ENCODE results near the gene LRIG3. TPM values are rescaled to one million over a fixed set of nuclear protein-coding genes. Genes with fewer than 3 reads are reported as not detected.

The LRIG3 gene
- total and polyA plus RNA-seq, 9 of the 15 experiments (the other 6 are each of a cell fraction or from before 2014, with no cell fraction given), result 0.18 TPM; not detected in 8

DNA sequence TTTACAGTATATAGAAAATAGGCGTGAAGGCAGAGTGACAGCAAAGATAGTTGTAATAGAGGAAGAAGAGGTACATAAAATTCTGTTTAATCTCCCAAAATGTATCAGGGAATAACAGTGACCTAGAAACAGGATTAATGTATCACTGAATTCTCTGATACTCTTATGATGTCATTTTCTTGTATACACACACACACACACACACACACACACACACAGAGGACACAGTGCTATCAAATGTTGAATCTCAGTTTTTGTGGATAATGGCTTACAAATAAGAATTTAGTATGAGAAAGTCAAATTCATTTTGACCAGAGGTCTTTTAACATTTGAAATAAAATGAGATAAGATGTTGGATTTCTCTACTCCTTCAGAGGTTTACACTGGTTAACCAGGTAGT, 4.3 kb upstream of the LRIG3 start:
- H3K4me1 ChIP-seq (replicated peaks in 1 of 2; ENCODE audit: control insufficient read depth in 2 of 2, insufficient read depth in 2 of 2, low read length in 2 of 2), result peaks cover 0 to 9% of the 10 kb centered on the region in 2 experiments; a peak in 1 of 5 replicates
- ChIA-PET CTCF (ENCODE audit: low intra/inter-chr PET ratio) (no interaction called here), POLR2A (no interaction called here)
- in situ Hi-C loops (cut with MboI) (no loop called here), intact Hi-C loops (cut with micrococcal nuclease) (no loop called here)
- FAIRE-seq, result no peak
- no peak for DNase-seq (ENCODE audit: extremely low read depth in 1 of 4, low spot score in 3 of 4)
- WGBS (ENCODE audit: insufficient coverage, low coverage, missing lambda C conversion rate), result 0% methylated on average over 1 of the region's 1 CpG
- no TSS peak for BruUV-seq (replicated peaks)
- H2AFZ ChIP-seq (ENCODE audit: low read depth, low read length), result no peak overlapping the region
- no peaks in the 10 kb centered on the region for H3K79me2 ChIP-seq (ENCODE audit: control insufficient read depth, insufficient read depth, low read length)
- TF ChIP-seq NELFE (IDR thresholded peaks at IDR 0.05; ENCODE audit: insufficient read depth, insufficient read length) (no peak), POU5F1 (IDR thresholded peaks at IDR 0.05; ENCODE audit: borderline replicate concordance, low read depth, low read length, partially characterized antibody) (no peak), RFX5 (IDR thresholded peaks at IDR 0.05; ENCODE audit: low read depth, low read length) (no peak), KLF10 (CRISPR knock-in tag; IDR thresholded peaks at IDR 0.05) (no peak), CBX1 (IDR thresholded peaks at IDR 0.05; ENCODE audit: low read depth) (no peak), ZNF431 (CRISPR knock-in tag; IDR thresholded peaks at IDR 0.05) (no peak)
- TF ChIP-seq, protein P1, sequence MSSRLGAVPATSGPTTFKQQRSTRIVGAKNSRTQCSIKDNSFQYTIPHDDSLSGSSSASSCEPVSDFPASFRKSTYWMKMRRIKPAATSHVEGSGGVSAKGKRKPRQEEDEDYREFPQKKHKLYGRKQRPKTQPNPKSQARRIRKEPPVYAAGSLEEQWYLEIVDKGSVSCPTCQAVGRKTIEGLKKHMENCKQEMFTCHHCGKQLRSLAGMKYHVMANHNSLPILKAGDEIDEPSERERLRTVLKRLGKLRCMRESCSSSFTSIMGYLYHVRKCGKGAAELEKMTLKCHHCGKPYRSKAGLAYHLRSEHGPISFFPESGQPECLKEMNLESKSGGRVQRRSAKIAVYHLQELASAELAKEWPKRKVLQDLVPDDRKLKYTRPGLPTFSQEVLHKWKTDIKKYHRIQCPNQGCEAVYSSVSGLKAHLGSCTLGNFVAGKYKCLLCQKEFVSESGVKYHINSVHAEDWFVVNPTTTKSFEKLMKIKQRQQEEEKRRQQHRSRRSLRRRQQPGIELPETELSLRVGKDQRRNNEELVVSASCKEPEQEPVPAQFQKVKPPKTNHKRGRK (tag; IDR thresholded peaks at IDR 0.05), result no peak
- TF ChIP-seq, protein P2, sequence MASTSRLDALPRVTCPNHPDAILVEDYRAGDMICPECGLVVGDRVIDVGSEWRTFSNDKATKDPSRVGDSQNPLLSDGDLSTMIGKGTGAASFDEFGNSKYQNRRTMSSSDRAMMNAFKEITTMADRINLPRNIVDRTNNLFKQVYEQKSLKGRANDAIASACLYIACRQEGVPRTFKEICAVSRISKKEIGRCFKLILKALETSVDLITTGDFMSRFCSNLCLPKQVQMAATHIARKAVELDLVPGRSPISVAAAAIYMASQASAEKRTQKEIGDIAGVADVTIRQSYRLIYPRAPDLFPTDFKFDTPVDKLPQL (IDR thresholded peaks at IDR 0.05; ENCODE audit: extremely low read depth, insufficient read length), result no peak
- H3K27me3 ChIP-seq (ENCODE audit: control insufficient read depth in 2 of 2, insufficient read depth in 2 of 2, low read length in 2 of 2), result no peaks in the 10 kb centered on the region
- no peaks in the 10 kb centered on the region for H3K9me1 ChIP-seq (ENCODE audit: control insufficient read depth, insufficient read depth, low read length)
- H3K27ac ChIP-seq (ENCODE audit: extremely low read depth, low read depth, low read length), result no peak overlapping the region
- no peak overlapping the region for H3K4me3 ChIP-seq
- H3K9ac ChIP-seq (ENCODE audit: insufficient read depth in 1 of 2, low read depth in 2 of 2, low read length in 2 of 2), result no peak overlapping the region
- H3K4me2 ChIP-seq (ENCODE audit: insufficient read depth, low read length), result no peak overlapping the region
- no peak for ATAC-seq
- no peaks in the 10 kb centered on the region for H4K20me1 ChIP-seq (replicated peaks; ENCODE audit: control insufficient read depth, insufficient read depth, low read length)
- H3K36me3 ChIP-seq (ENCODE audit: control insufficient read depth, insufficient read depth, low read length), result no peaks in the 10 kb centered on the region
- no peaks in the 10 kb centered on the region for H3K9me3 ChIP-seq (replicated peaks; ENCODE audit: control insufficient read depth, insufficient read depth, low read depth, low read length)

Data from K562 (cell line).